Measurements from ENCODE around the gene HYDIN. TPM values are rescaled to one million over a fixed set of nuclear protein-coding genes. Genes with fewer than 3 reads are reported as not detected.

HYDIN gene
- total RNA-seq, 4 donors from 2014 or later: 0.72 to 4.3 (median 1.2) TPM

DNA sequence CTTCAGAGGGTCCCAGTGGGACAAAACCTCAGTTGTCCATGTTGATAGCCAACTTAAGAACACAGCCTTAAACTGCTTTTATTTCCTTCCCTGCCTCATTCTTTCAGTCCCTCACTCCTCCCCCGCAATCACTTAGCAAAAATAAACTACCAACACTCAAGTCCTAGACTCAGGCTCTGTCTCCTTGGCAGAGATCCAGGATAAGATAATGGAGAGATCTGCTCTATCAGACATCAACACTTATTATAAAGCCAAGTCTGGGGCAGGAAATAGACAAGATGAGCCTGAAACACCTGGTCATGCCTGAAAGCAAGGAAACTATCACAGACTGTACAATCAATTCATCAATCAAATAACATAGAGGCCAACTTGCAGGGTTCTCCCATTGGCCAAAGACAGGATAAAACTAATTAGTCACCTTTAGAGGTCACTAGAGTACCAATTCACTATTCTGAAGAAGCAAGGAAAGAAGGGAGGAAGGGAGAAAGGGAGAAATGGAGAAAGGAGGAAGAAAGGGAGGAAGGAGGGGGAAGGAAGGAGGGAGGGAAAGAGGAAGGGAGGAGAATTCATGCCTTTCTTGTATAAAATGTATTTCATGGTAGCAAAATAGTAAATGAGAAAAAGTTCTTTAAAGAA, 15.7 kb downstream of the HYDIN start:
- no peak for ATAC-seq (ENCODE audit: low FRiP score)

DNA sequence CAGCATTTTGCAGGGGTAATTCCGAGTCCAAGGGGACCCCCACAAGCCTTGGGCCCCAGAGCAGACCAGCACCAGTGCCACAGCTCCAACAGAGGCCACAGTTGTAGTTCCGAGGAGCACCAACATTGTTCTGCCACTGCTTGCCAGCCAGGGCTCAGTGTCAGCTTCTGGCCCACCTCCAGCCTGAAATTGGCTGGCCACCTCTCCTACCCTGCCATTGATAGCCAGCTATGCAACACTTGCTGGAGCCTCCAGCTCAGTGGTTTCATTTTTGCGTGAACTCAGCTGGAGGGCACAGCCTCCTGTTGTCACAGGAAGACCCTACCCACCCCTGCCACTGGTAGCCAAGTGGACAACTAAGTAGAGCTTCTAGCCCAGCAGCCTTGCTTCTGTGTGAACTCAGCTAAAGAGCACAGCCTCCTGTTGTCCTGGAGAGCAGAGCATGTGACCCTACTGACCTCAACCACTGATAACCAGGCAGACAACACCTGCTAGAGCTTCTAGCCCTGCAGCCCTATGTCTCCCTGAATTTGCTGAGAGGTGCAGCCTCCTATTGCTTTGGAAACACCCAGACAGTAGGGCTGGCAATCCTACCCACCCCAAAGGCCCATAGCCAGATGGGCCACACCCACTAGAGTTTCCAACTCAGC, 24.9 kb downstream of the HYDIN start:
- ATAC-seq (ENCODE audit: low FRiP score) (no peak), DNase-seq (ENCODE audit: low spot score) (no peak)
- TF ChIP-seq, protein P1, sequence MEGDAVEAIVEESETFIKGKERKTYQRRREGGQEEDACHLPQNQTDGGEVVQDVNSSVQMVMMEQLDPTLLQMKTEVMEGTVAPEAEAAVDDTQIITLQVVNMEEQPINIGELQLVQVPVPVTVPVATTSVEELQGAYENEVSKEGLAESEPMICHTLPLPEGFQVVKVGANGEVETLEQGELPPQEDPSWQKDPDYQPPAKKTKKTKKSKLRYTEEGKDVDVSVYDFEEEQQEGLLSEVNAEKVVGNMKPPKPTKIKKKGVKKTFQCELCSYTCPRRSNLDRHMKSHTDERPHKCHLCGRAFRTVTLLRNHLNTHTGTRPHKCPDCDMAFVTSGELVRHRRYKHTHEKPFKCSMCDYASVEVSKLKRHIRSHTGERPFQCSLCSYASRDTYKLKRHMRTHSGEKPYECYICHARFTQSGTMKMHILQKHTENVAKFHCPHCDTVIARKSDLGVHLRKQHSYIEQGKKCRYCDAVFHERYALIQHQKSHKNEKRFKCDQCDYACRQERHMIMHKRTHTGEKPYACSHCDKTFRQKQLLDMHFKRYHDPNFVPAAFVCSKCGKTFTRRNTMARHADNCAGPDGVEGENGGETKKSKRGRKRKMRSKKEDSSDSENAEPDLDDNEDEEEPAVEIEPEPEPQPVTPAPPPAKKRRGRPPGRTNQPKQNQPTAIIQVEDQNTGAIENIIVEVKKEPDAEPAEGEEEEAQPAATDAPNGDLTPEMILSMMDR (IDR thresholded peaks at IDR 0.05): no peak

More for the DNA sequence above, 15.7 kb downstream of the HYDIN start:
- TF ChIP-seq, protein P1 (IDR thresholded peaks at IDR 0.05): no peak
- DNase-seq (ENCODE audit: low spot score): no peak

DNA sequence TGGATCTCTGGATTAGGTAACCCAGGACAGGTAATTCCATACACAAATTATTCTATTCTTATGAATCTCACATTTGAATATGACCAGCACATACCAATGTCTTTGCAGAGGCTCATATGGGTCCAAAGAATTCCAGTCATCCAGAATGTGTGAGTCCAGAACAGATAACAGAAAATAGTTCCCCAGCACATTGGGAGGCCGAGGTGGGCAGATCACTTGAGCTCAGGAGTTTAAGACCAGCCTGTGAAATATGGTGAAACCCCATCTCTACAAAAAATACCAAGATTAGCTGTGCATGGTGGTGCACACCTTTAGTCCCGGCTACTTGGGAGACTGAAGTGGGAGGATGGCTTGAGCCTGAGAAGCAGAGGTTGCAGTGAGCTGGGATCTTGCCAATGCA, 26.9 kb downstream of the HYDIN start:
- ATAC-seq (ENCODE audit: low FRiP score) (no peak), DNase-seq (ENCODE audit: low spot score) (no peak)
- TF ChIP-seq, protein P1 (IDR thresholded peaks at IDR 0.05): no peak

DNA sequence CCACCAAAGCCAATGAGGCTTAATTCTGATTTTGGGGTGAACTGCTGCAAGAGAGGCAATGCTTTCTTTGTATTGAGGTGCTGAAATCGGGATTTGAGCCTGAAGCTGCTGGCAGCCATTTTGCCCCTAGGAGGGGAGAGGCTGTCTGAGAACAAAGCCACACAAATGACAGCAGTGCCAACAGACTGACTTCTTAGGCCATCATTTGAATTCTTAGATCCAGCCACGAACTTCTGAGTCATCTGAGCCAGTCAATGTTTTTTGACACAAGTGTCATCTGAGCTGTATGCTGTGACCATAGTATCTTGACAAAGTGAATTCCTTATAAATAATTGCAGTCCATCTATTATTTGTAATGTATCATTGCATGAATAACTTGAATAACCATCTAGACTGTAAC, 29.0 kb downstream of the HYDIN start:
- TF ChIP-seq, protein P1 (IDR thresholded peaks at IDR 0.05): no peak
- ATAC-seq (ENCODE audit: low FRiP score) (no peak), DNase-seq (ENCODE audit: low spot score) (no peak)

DNA sequence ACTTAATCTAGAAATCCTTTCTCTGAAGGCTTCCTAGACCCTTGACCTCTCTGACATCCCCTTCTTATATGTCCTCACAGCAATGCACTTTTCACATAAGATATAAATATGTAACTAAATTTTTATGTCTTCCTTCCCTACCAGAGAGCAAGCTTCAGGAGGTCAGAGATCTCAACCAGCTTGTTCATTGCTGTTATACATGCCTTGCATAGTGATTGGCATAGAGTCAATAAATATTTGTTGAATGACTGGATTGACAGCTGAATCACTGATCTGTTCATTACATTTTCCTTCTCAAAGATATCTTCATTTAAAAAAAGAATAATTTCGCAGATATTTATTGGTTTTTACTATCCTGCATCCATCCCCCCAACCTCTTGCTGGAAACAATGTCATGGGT, 29.5 kb downstream of the HYDIN start:
- DNase-seq (ENCODE audit: low spot score): no peak
- TF ChIP-seq, protein P1 (IDR thresholded peaks at IDR 0.05): no peak
- no peak for ATAC-seq (ENCODE audit: low FRiP score)

DNA sequence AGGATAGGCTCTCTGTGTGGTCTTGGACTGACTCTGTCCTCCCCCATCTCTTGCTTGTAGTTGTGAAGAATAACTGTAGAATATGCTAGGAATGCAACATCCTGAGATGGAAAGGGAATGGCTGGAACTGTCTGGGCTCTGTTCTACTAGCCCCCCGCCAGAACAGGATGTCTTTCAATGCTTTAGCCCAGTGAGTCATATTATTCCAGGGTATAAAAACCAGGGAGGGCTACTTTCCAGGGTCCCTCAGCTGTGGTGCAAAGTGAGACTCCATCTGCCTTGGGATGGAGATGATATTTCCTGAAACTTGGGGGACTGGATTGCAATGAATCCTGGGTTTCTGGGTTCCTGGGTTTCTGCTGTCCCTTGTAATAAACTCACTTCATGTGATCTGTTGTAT, 32.1 kb downstream of the HYDIN start:
- TF ChIP-seq, protein P1 (IDR thresholded peaks at IDR 0.05): no peak
- DNase-seq (ENCODE audit: low spot score) (no peak), ATAC-seq (ENCODE audit: low FRiP score) (no peak)

DNA sequence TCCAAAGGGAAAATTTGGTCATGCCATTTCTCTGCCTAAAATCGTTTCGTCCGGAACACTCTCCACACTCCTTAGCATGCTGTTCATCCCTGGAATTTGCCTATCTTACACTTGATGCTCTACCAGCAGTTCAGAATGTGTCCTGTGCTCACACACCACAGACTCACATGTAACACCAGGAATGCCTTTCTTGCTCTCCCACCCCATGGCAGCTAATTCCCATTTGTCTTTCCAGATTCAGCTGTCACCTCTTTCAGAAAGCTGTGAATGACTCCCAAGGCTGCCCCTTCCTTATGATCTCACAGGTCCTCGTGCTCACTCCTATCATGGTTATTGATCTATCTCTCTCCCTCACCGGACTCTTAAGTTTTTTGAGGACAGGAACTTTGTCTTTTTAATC, 38.1 kb downstream of the HYDIN start:
- no peak for ATAC-seq (ENCODE audit: low FRiP score)
- TF ChIP-seq, protein P1 (IDR thresholded peaks at IDR 0.05): no peak

More for the DNA sequence above, 38.1 kb downstream of the HYDIN start:
- no peak for DNase-seq (ENCODE audit: low spot score)
